ENCODE data around the gene CIAO2A.

CIAO2A gene

GRCh38 chr15:64037966-64038365, 55.7 kb downstream of the CIAO2A start:
- no peak for DNase-seq

GRCh38 chr15:64037116-64037515, 56.5 kb downstream of the CIAO2A start:
- DNase-seq: no peak

- no peak for DNase-seq
These were observed 58.1 kb downstream of the CIAO2A start for GRCh38 chr15:64035525-64035924.

DNA sequence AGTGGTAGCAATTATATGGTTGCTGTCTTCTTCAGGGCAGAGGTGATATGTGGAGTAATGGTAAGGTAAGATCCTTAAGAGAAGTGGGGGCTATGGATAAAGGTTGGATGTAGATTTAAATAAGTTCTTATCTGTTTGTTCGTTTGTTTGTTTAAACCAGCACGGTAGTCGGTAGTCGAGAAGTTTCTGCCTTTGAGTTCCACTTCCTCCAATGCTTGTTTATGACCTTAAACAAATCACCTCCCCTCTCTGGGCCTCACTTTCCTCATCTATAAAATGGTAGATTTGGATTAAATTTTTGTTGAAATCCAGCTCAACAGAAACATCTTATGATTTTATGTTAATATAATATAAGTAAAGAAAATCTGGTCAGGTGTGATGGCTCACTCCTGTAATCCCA, 59.1 kb downstream of the CIAO2A start:
- no peak for DNase-seq

GRCh38 chr15:64032329-64032728, 61.3 kb downstream of the CIAO2A start:
- DNase-seq: no peak

- no peak for DNase-seq
These were observed 63.5 kb downstream of the CIAO2A start for GRCh38 chr15:64030123-64030522.

DNA sequence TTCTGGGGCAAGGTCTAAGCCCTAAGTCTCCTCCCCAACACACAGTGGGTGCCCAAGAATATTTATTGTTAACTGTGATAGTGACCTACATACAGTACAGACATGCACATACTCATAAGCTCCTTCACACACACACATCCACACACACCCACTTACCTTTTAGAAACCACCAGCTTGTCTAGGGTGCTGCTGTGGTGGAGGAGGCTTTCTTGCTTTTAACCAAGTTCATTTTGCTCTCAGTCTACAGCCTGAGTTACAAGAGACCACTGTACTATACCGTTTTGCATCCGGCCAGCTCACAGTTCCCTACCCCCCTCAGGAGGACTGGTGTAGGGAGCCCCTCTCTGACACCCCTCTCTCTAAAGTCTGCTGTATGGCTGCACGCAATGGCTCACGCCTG, 64.0 kb downstream of the CIAO2A start:
- DNase-seq: no peak

DNA sequence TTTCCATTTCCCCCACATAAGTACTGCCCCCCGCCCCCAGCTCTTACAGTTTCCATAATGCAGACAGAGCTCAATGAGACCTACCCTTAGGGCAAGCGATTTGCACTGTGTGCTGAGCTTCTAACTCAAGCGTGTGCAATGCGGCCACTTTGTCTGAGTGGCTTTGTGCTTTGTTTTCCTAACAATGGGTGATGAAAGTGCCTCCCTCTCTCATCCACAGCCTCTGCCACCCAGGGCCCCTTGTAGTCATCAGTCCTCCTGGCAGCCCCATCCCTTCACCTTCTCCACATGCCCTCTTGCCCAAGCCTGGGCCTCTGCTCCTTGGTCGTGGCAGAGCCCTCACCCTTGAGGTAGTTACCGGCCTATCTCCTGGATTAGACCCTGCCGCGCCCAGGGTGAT, 64.5 kb downstream of the CIAO2A start:
- DNase-seq: no peak

GRCh38 chr15:64026591-64026990, 67.0 kb downstream of the CIAO2A start:
- DNase-seq: no peak

DNA sequence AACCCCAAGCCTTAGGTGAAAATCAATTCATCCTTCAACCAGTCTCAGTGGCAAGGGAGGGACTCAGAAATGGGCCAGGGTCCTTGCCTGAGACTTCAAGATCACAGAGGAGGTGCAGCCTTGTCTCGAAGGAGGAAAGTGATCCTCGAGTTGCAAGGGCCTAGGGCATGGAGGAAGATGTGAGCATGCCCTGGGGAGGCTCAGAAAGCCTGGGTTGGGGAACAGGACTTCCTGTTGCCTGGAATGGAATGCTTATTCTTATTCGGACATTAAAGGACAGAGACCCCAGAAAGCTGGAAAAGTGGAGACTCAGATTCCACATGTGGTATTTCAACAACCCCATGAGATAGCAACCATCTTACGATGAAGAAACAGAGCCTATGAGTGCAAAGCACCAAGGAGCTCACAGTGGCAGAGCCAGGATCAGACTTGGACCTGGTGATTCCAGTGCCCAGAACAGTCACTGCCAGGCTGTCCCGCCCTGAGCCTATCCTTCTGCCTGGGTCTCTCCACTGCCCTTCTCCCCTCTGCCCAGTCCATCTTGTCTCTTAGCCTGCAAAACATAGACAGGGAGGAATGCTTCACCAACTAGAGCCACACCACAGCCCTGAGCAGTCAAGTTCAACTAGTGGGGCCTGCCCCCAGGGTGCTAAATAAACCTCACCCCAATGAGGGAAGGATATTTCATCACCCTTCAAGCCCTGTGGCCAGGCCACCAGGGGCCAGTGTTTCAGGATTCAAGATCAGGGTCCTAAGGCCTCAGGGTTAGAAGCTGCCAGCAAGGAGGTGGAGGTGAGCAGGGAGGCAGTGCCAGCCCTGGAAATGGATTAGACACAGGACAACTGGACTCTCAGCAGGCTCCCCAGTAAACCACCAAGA, 69.2 kb downstream of the CIAO2A start:
- DNase-seq: no peak

DNA sequence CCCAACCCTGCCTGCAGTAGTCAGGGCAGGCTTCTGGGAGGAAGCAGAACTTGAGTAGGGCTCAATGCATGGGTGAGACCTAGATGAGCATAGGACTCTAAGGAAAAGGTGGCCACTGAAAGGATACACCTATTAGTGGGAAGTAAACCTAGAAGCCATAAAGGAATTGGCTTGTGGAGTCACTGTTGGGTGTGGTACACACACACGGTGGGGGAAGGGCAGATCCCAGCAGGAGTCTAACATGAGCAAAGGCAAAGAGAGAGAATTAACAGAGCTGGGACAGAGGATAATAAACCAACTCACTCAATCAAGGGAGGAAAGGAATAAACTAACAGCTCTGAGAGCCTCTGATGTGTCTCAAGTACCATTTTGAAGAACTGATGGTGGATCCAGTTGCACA, 70.4 kb downstream of the CIAO2A start:
- DNase-seq: no peak

- no peak for DNase-seq
These were observed 71.1 kb downstream of the CIAO2A start for GRCh38 chr15:64022571-64022970.

Data from GOT3 (cell line).